ENCODE measurements around the gene THUMPD2.

THUMPD2 gene

DNA sequence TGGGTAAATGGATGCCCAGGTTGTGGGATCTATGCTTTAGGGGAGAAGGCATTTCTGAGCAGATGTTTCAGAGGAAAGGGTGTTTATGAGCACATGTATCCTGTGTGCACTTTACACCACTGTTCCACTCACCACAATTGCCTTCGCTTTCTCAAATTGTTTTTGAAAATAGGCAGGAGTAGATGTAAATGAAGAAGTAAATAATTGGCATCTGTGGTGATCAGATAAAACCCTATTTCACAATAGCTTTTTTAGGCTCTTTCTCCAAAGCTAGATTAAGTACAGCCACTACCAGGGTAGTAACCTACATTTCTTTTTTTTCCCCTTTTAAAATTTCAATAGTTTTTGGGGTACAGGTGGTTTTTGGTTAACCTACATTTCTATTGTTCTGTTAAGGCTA lies 72.7 kb downstream of the THUMPD2 start:
- no peak overlapping the region for H3K4me3 ChIP-seq (ENCODE audit: low read depth, low read length)
- H3K27ac ChIP-seq: no peak overlapping the region
- H3K36me3 ChIP-seq (replicated peaks): no peaks in the 10 kb centered on the region
- TF ChIP-seq, protein P1, sequence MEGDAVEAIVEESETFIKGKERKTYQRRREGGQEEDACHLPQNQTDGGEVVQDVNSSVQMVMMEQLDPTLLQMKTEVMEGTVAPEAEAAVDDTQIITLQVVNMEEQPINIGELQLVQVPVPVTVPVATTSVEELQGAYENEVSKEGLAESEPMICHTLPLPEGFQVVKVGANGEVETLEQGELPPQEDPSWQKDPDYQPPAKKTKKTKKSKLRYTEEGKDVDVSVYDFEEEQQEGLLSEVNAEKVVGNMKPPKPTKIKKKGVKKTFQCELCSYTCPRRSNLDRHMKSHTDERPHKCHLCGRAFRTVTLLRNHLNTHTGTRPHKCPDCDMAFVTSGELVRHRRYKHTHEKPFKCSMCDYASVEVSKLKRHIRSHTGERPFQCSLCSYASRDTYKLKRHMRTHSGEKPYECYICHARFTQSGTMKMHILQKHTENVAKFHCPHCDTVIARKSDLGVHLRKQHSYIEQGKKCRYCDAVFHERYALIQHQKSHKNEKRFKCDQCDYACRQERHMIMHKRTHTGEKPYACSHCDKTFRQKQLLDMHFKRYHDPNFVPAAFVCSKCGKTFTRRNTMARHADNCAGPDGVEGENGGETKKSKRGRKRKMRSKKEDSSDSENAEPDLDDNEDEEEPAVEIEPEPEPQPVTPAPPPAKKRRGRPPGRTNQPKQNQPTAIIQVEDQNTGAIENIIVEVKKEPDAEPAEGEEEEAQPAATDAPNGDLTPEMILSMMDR (IDR thresholded peaks at IDR 0.05; ENCODE audit: low read depth, low read length, missing control alignments): no peak
- H3K27me3 ChIP-seq (replicated peaks): no peaks in the 10 kb centered on the region
- in situ Hi-C loops (cut with HindIII; ENCODE audit: low pct_ligation_motif_present, low sequenced_read_pairs): no loop called here
- DNase-seq: no peak

DNA sequence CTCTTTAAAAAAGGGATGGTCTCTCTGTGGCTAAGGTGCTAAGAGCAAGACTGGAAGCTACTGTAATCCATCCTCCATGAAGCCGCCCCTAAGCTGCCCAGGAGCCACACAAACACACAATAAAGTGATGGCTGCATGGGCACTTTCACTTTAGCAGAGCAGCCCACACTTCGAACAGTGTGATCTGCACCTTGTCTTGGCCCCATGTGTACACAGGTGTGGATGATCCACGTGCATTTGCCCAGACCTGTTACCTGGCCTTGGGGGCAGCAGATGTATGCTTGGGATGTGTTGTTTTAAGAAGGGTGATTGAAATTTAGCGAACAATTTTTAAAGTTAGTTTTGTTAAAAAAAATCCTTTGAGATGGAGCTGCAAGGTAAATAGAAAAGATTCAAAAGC lies 73.4 kb downstream of the THUMPD2 start:
- TF ChIP-seq, protein P1 (IDR thresholded peaks at IDR 0.05; ENCODE audit: low read depth, low read length, missing control alignments): no peak
- in situ Hi-C loops (cut with HindIII; ENCODE audit: low pct_ligation_motif_present, low sequenced_read_pairs): no loop called here
- no peak overlapping the region for H3K4me3 ChIP-seq (ENCODE audit: low read depth, low read length)
- H3K27ac ChIP-seq: no peak overlapping the region
- H3K27me3 ChIP-seq (replicated peaks): no peaks in the 10 kb centered on the region
- no peak for DNase-seq
- H3K36me3 ChIP-seq (replicated peaks): no peaks in the 10 kb centered on the region

DNA sequence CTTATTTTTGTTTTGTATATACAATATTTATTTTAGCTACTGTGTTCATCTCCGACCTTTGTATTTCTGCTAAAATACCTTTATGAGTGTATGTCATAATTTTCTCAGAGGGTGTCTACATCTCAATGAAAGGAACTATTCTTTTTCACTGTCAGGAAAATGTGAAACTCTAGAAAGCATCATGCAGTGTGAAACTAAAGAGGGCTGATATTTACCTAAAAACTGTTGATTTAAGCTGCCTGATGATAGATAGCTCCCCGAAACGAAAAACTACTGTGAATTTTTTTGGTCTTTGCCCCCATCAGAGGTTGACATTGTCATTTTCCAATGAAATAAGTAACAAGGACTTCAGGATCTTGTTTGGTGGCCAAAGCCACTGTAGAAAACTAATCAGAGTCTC lies 74.5 kb downstream of the THUMPD2 start:
- no peaks in the 10 kb centered on the region for H3K27me3 ChIP-seq (replicated peaks)
- no peak overlapping the region for H3K4me3 ChIP-seq (ENCODE audit: low read depth, low read length)
- in situ Hi-C loops (cut with HindIII; ENCODE audit: low pct_ligation_motif_present, low sequenced_read_pairs): no loop called here
- no peak for DNase-seq
- no peaks in the 10 kb centered on the region for H3K36me3 ChIP-seq (replicated peaks)
- H3K27ac ChIP-seq: no peak overlapping the region
- TF ChIP-seq, protein P1 (IDR thresholded peaks at IDR 0.05; ENCODE audit: low read depth, low read length, missing control alignments): no peak

DNA sequence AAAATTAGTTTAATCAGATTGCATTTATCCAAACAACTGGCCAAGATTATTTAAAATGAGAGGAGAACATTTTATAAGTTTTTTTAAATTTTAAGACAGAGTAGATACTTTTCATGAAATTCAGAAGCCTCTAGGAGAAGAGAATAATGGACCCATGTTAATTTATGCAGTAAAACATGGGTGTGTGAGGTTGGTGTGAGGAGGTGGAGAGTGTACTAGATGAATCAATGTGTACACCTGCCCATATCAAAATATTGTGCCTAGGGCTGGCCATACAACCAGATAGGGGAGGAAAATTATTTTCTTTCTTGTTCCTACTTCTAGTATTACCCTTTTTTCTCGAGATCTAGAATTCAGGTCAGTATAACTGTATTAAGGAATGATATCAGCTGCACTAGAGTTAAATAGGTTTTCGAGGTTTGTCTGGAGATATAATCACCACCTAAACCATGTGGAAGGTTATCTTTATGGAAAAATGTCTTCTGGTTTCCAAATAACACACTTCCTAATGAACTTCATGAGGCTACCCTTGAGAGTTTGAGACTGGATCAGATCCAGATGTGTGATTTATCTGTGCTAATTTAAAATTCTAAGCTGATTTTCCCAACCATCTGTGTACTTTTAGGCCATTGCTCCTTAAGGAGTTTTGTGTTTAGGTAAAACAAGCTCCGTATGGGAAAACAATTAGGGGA lies 75.7 kb downstream of the THUMPD2 start:
- TF ChIP-seq, protein P1 (IDR thresholded peaks at IDR 0.05; ENCODE audit: low read depth, low read length, missing control alignments): no peak
- Histone ChIP-seq H3K27ac (no peak overlapping the region), H3K36me3 (replicated peaks) (no peaks in the 10 kb centered on the region), H3K27me3 (replicated peaks) (no peaks in the 10 kb centered on the region), H3K4me3 (ENCODE audit: low read depth, low read length) (no peak overlapping the region)
- no peak for DNase-seq
- in situ Hi-C loops (cut with HindIII; ENCODE audit: low pct_ligation_motif_present, low sequenced_read_pairs): no loop called here

DNA sequence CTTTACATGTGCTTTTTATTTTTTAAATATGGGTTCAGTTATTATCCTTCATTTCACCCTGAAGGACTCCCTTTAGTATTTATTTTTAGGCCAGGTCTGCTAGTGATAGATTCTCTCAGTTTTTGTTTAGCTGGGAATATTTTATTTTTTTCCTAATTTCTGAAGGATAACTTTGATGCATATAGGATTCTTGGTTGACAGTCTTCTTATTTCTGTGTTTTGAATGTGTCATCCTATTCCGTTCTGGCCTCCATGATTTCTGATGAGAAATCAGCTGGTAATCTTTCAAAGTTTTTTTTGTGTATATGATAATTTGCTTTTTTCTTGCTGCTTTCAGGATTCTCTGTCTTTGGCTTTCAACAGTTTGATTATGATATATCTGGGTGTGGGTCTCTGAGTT lies 77.9 kb downstream of the THUMPD2 start:
- Histone ChIP-seq H3K4me3 (ENCODE audit: low read depth, low read length) (no peak overlapping the region), H3K36me3 (replicated peaks) (no peaks in the 10 kb centered on the region), H3K27me3 (replicated peaks) (no peaks in the 10 kb centered on the region), H3K27ac (no peak overlapping the region)
- TF ChIP-seq, protein P1 (IDR thresholded peaks at IDR 0.05; ENCODE audit: low read depth, low read length, missing control alignments): no peak
- no peak for DNase-seq
- in situ Hi-C loops (cut with HindIII; ENCODE audit: low pct_ligation_motif_present, low sequenced_read_pairs): no loop called here

DNA sequence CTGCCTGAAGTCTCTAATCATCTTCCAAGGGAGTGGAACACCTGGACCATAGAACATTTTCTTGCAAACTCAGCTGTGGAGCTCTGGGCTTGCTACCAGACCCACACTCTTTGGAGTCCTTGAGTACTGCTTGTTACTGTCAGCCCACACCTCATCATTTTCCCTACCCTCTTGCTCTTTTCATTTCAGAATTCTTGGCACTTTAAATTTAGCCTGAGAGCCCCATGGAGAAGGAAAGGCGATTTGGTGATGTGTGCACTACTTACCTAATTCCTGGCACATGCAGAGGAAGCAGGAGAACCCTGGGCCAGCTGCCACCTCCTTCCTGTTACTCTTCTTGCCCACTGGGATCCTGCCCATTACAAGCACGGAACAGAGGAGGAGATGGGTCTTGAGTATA lies 81.6 kb downstream of the THUMPD2 start:
- no peak overlapping the region for H3K27ac ChIP-seq
- DNase-seq: no peak
- H3K27me3 ChIP-seq (replicated peaks): no peaks in the 10 kb centered on the region

More for the DNA sequence above, 81.6 kb downstream of the THUMPD2 start:
- in situ Hi-C loops (cut with HindIII; ENCODE audit: low pct_ligation_motif_present, low sequenced_read_pairs): no loop called here
- TF ChIP-seq, protein P1 (IDR thresholded peaks at IDR 0.05; ENCODE audit: low read depth, low read length, missing control alignments): no peak
- Histone ChIP-seq H3K36me3 (replicated peaks) (no peaks in the 10 kb centered on the region), H3K4me3 (ENCODE audit: low read depth, low read length) (no peak overlapping the region)

Measured in brain microvascular endothelial cell (primary cell).